Measurements from ENCODE around the gene PIK3R1.
"Not testable (repeated sequence)": the region's sequence is repeated elsewhere in the genome, so short reads cannot be mapped to it uniquely, and the experiment has no call there.

PIK3R1 gene

GRCh38 chr5:68226546-68227073 is 11.1 kb downstream of the PIK3R1 start:
- no peak for DNase-seq (ENCODE audit: low read depth)

GRCh38 chr5:68227532-68228160 is 12.1 kb downstream of the PIK3R1 start:
- no peak for DNase-seq (ENCODE audit: low read depth)

- DNase-seq (ENCODE audit: low read depth) = no peak
These were observed 13.9 kb downstream of the PIK3R1 start for GRCh38 chr5:68229416-68229815.

- DNase-seq (ENCODE audit: low read depth) = no peak
These were observed 14.7 kb downstream of the PIK3R1 start for GRCh38 chr5:68230285-68230684.

GRCh38 chr5:68231414-68232076 is 16.0 kb downstream of the PIK3R1 start:
- DNase-seq (ENCODE audit: low read depth) = no peak

GRCh38 chr5:68232277-68232676 is 16.7 kb downstream of the PIK3R1 start:
- DNase-seq (ENCODE audit: low read depth) = no peak

GRCh38 chr5:68233075-68233474 is 17.5 kb downstream of the PIK3R1 start:
- no peak for DNase-seq (ENCODE audit: low read depth)

- not testable (repeated sequence) for DNase-seq (ENCODE audit: low read depth)
These were observed 19.7 kb downstream of the PIK3R1 start for GRCh38 chr5:68235229-68235628.

GRCh38 chr5:68237715-68238114 is 22.2 kb downstream of the PIK3R1 start:
- DNase-seq (ENCODE audit: low read depth) = no peak

GRCh38 chr5:68239487-68239886 is 23.9 kb downstream of the PIK3R1 start:
- DNase-seq (ENCODE audit: low read depth) = no peak

- no peak for DNase-seq (ENCODE audit: low read depth)
These were observed 24.6 kb downstream of the PIK3R1 start for GRCh38 chr5:68240202-68240601.

GRCh38 chr5:68240771-68241170 is 25.2 kb downstream of the PIK3R1 start:
- no peak for DNase-seq (ENCODE audit: low read depth)

- DNase-seq (ENCODE audit: low read depth) = no peak
These were observed 27.2 kb downstream of the PIK3R1 start for GRCh38 chr5:68242743-68243142.

GRCh38 chr5:68243251-68243650 is 27.7 kb downstream of the PIK3R1 start:
- no peak for DNase-seq (ENCODE audit: low read depth)

- DNase-seq (ENCODE audit: low read depth) = no peak
These were observed 28.1 kb downstream of the PIK3R1 start for GRCh38 chr5:68243681-68244080.

- no peak for DNase-seq (ENCODE audit: low read depth)
These were observed 29.8 kb downstream of the PIK3R1 start for GRCh38 chr5:68245319-68245718.

GRCh38 chr5:68246802-68247201 is 31.2 kb downstream of the PIK3R1 start:
- no peak for DNase-seq (ENCODE audit: low read depth)

GRCh38 chr5:68247627-68248026 is 32.1 kb downstream of the PIK3R1 start:
- DNase-seq (ENCODE audit: low read depth) = no peak

- DNase-seq (ENCODE audit: low read depth) = no peak
These were observed 33.3 kb downstream of the PIK3R1 start for GRCh38 chr5:68248896-68249295.

- DNase-seq (ENCODE audit: low read depth) = no peak
These were observed 34.0 kb downstream of the PIK3R1 start for GRCh38 chr5:68249520-68249919.

GRCh38 chr5:68250661-68251298 is 35.2 kb downstream of the PIK3R1 start:
- no peak for DNase-seq (ENCODE audit: low read depth)

- DNase-seq (ENCODE audit: low read depth) = no peak
These were observed 35.8 kb downstream of the PIK3R1 start for GRCh38 chr5:68251386-68251785.

- no peak for DNase-seq (ENCODE audit: low read depth)
These were observed 36.4 kb downstream of the PIK3R1 start for GRCh38 chr5:68251804-68252522.

Measured in HS-5 (cell line).